Stimulated activated naive CD8-positive, alpha-beta T cell treated with anti-CD3 and anti-CD28 coated beads, Interleukin-15, amount 100 ng/mL, for 72 hours (primary cell): ENCODE data around the gene ATXN3.

Experiments
- ATAC-seq: fragments of 150-1000 bp; cut with Tn5 transposase; 2 replicates; pipeline ENCODE4 v1.10.0; 2021; ENCODE audit warnings: mild to moderate bottlenecking, moderate library complexity
- DNase-seq, 2 donors: peaks; one replicate each; pipeline ENCODE4 v3.0.0; 2021 to 2022
- H3K27ac Mint-ChIP-seq, 2 donors: one replicate each; pipeline ENCODE4 v1.8.0; 2022; ENCODE audit warnings: mild to moderate bottlenecking in 2 of 2, mixed read lengths in 2 of 2, moderate library complexity in 2 of 2
- H3K27me3 Mint-ChIP-seq: one replicate; pipeline ENCODE4 v1.8.0; 2022; ENCODE audit warnings: mixed read lengths
- H3K4me1 Mint-ChIP-seq: one replicate; pipeline ENCODE4 v1.8.0; 2022; ENCODE audit warnings: mild to moderate bottlenecking, mixed read lengths
- H3K4me3 Mint-ChIP-seq, 2 donors: one replicate each; pipeline ENCODE4 v1.8.0; 2022; ENCODE audit warnings: mild to moderate bottlenecking in 2 of 2, mixed read lengths in 2 of 2, moderate library complexity in 1 of 2
- H3K9me3 Mint-ChIP-seq, 2 donors: one replicate each; pipeline ENCODE4 v1.8.0; 2022; ENCODE audit warnings: mixed read lengths in 2 of 2

Gene ATXN3

DNA sequence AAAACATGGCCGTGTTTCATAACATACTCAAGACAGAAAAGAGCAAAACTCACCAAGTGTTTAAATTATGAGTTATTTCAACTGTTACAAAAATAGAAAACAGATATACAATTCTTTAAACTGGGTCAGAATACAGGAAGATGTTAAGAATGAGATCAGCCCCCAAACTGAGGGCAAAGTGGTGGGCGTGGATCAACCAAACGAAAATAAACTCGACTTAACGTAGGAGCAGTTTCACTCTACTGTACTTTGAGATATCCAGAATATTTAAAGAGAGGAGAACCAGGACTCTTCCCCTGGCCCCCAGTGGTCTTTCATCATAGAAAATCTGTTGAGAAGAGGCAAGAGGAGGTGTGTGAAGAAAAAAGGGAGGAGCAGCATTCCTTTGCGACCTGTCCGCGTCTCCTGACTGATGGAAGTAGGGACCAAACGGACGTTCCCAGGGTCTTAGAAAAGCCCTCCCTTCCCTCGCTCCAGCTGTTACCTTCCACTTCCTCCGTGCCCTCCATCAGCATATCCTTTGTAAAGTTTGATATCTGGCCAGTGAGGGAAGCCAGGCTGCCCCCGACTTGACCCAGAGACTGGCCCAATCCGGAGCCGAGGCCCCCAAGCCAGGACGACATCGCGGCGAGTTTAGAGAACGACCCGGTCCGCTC lies 67.2 kb downstream of the ATXN3 start:
- Mint-ChIP-seq H3K27ac (peak overlapping the region; percentile 98 to 99), H3K9me3 (no peaks in the 10 kb centered on the region), H3K4me3 (peak overlapping the region; percentile 84 to 96), H3K4me1 (peaks cover 41% of the 10 kb centered on the region), H3K27me3 (no peaks in the 10 kb centered on the region)
- DNase-seq (peak in 1 of 2 donors; percentile 22), ATAC-seq (peak; percentile 11)

DNA sequence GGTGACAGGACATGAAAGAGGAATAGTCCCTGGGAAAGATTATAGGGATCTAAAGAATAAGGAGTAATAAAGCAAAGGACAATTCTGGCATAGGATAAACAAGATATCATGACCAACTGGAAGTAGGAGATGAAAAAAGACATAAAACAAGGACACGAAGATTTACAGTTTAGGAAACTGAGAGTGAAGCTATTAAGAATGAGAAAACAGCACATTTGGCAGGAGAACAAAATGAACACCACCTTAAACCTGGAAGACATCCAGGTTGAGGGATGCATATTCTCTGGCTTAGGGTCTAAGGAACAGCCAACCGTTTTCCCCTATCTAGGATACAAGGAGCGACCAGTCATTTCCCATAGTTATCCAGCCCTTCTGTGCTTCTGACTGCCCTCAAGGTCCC lies 68.4 kb downstream of the ATXN3 start:
- H3K27ac Mint-ChIP-seq: peak overlapping the region in 1 of 2 donors; percentile 94
- peaks cover 51% of the 10 kb centered on the region for H3K4me1 Mint-ChIP-seq
- H3K27me3 Mint-ChIP-seq: no peaks in the 10 kb centered on the region
- ATAC-seq (no peak), DNase-seq (no peak)
- H3K4me3 Mint-ChIP-seq: peak overlapping the region; percentile 84 to 96
- H3K9me3 Mint-ChIP-seq: no peaks in the 10 kb centered on the region

DNA sequence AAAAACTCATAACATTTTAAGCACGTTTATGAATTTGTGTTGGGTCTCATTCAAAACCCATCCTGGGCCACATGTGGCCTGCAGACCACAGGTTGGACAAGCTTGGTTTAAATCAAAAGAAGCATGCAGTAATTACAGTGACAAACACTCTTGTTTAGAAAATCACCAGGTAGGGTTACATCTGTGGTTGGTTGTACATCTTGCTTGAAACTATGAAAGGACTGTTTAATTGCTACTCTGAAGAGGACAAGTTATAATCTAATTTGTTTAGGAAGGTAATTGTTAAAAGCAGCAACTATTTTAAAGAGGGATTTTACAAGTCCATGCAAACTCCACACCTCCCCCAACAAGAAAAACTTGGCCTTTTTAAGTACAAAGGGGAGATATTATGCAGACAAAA lies 70.5 kb downstream of the ATXN3 start:
- H3K4me3 Mint-ChIP-seq: no peak overlapping the region
- DNase-seq (no peak), ATAC-seq (no peak)
- no peak overlapping the region for H3K27ac Mint-ChIP-seq
- H3K9me3 Mint-ChIP-seq: no peaks in the 10 kb centered on the region
- peaks cover 51% of the 10 kb centered on the region for H3K4me1 Mint-ChIP-seq
- H3K27me3 Mint-ChIP-seq: no peaks in the 10 kb centered on the region

DNA sequence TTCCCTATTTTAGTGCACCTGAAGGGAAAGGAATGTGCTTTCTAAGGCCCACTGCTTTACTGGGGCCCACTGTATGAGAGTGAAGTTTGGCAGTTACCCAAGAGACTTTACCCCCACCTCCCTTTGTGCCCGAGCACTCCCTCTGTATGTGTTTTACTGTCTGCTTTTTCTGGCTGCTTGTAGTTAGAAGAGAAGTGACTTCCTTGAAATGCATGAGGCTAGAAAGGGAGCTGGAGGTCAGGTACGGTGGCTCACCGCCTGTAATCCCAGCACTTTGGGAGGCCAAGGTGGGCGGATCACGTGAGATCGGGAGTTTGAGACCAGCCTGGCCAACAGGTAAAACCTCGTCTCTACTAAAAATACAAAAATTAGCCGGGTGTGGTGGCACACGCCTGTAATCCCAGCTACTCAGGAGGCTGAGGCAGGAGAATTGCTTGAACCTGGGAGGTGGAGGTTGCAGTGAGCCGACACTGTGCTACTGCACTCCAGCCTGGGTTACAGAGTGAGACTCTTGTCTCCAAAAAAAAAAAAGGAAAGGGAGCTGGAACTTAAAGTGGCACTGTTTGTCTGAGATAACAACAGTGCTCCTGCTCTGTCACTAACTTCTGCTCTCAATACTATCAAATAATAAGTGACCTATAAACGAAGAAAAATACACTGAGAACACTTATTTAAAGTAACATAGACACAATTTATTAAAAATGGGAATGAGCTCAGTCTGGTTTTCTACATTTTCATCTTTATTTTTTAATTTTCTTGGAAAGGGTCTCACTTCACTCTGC lies 72.3 kb downstream of the ATXN3 start:
- peaks cover 51% of the 10 kb centered on the region for H3K4me1 Mint-ChIP-seq
- H3K27me3 Mint-ChIP-seq: no peaks in the 10 kb centered on the region
- ATAC-seq (no peak), DNase-seq (no peak)
- H3K4me3 Mint-ChIP-seq: no peak overlapping the region
- H3K9me3 Mint-ChIP-seq: no peaks in the 10 kb centered on the region
- peak overlapping the region in 1 of 2 donors; percentile 69 for H3K27ac Mint-ChIP-seq

DNA sequence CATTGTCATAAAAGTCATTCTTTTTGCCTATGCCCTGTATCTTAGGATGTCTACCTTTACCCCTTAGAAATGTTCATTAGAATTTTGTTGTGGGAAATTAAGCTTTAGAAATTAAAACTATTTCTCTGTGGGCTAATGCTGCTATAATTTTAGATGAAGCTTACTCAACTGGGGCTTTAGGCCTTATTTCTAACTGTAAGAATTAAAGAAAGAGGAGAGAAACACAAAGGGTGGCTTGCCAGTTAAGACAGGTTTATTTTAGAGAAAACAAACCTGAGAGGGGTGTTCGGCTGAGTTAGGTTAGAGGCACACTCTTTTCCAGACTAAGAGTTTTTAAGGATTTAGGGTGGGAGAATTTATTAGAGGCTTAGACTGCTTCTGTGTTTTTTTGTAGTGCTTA lies 72.9 kb downstream of the ATXN3 start:
- Mint-ChIP-seq H3K27me3 (no peaks in the 10 kb centered on the region), H3K4me3 (no peak overlapping the region), H3K27ac (peak overlapping the region in 1 of 2 donors; percentile 10), H3K4me1 (peaks cover 46% of the 10 kb centered on the region), H3K9me3 (no peaks in the 10 kb centered on the region)
- ATAC-seq (no peak), DNase-seq (no peak)

DNA sequence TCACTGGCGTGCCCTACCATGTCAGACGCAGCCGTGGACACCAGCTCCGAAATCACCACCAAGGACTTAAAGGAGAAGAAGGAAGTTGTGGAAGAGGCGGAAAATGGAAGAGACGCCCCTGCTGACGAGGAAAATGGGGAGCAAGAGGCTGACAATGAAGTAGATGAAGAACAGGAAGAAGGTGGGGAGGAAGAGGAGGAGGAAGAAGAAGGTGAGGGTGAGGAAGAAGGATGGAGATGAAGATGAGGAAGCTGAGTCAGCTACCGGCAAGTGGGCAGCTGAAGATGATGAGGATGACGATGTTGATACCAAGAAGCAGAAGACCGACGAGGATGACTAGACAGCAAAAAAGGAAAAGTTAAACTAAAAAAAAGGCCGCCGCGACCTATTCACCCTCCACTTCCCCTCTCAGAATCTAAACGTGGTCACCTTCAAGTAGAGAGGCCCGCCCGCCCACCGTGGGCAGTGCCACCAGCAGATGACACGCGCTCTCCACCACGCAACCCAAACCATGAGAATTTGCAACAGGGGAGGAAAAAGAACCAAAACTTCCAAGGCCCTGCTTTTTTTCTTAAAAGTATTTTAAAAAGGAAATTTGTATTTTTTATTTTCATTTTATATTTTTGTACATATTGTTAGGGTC lies 79.7 kb downstream of the ATXN3 start:
- DNase-seq: peak in 1 of 2 donors; percentile 12
- Mint-ChIP-seq H3K27me3 (no peaks in the 10 kb centered on the region), H3K4me1 (peaks cover 15% of the 10 kb centered on the region), H3K27ac (peak overlapping the region in 1 of 2 donors; percentile 16), H3K4me3 (peak overlapping the region in 1 of 2 donors; percentile 16), H3K9me3 (no peaks in the 10 kb centered on the region)
- ATAC-seq: no peak

DNA sequence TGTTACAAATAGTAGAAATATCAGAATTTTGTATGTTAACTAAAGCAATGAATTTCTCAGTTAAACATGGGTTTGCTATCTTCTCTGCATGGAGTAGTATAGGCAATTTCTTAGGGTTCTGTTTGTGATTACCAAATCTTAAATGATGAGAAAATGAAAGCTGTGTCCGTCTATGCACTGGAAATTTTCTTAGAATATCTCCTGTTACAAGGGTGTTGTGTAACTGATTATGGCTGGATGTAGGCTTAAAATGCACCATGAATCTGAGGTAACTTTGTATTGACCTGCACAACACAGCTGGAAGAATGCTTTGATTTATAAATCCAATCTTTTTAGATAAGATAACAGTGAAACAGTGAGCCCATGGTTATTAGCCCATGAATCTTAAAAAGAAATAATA lies 84.3 kb downstream of the ATXN3 start:
- peaks cover 8% of the 10 kb centered on the region for H3K4me1 Mint-ChIP-seq
- no peaks in the 10 kb centered on the region for H3K27me3 Mint-ChIP-seq
- ATAC-seq (no peak), DNase-seq (no peak)
- H3K27ac Mint-ChIP-seq: no peak overlapping the region
- H3K4me3 Mint-ChIP-seq: no peak overlapping the region
- H3K9me3 Mint-ChIP-seq: no peaks in the 10 kb centered on the region

DNA sequence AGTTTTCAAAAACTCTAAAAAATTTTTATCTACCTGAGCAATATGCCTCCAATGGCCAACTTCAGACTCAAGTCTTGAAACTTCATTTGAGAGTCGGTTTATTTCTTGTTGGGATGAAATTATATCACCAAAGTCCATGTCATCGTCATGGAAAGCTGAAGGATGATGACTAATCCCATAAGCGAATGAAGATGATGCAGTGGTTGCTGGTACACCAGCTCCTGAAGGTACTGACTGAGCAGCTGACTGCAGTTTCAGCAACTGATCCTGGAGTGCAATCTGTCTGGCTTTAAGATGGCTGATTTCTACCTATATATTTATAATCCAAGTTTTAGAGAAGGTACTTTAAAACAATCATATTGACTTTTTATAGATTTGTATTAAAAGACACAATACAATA lies 84.9 kb downstream of the ATXN3 start:
- no peak overlapping the region for H3K27ac Mint-ChIP-seq
- H3K9me3 Mint-ChIP-seq: no peaks in the 10 kb centered on the region
- H3K4me3 Mint-ChIP-seq: no peak overlapping the region
- no peak for ATAC-seq
- no peaks in the 10 kb centered on the region for H3K27me3 Mint-ChIP-seq
- DNase-seq: no peak
- H3K4me1 Mint-ChIP-seq: peaks cover 5% of the 10 kb centered on the region

DNA sequence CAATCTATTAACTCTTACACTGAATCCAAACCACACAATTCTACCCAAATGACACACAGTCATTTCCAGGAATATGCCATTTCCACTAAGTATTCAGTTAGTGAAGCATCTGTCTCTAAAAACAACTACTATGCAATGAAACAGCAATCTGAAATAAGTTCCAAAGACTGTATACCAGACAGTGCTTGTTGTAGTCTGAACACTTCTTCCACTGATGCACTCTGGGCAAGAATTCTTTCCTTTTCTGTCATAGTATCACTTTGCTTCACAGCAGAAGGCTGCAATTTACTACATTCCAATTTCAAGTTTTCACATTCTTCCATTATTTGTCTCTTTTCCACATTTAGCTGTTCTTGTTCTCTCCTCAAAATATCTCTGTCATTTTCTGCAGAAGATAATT lies 92.3 kb downstream of the ATXN3 start:
- no peak overlapping the region for H3K4me3 Mint-ChIP-seq
- H3K4me1 Mint-ChIP-seq: peaks cover 26% of the 10 kb centered on the region
- H3K27ac Mint-ChIP-seq: peak overlapping the region in 1 of 2 donors; percentile 15
- peak; percentile 67 for ATAC-seq
- DNase-seq: no peak
- no peaks in the 10 kb centered on the region for H3K9me3 Mint-ChIP-seq
- H3K27me3 Mint-ChIP-seq: no peaks in the 10 kb centered on the region

DNA sequence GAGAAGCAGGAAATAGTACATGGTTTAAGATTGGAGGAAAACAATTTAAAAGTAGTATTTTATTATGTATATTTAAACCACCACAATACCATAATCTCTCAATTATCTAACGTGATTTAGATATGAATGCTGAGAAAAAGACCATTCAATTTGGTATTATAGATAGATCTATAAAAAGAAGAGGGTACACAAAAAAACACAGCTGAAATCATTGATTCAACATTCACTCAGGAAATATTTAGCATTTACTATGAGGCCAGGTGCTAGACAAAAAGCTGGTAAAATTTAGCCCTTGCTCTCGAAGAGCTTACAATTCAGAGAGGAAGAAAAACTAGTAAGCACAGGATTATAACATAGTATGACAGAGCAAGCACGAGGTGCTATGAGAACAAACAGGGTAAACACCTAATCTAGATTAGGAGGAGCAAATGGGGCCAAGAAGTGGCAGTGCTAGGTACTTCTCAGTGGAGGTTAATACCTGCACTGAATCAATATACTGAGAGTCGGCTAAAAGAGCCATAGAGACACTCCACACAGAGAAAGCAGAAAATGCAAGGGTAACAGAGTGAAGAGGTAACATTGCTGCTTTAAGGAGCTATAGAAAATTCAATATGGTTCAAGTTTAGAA lies 94.1 kb downstream of the ATXN3 start:
- H3K27ac Mint-ChIP-seq: peak overlapping the region in 1 of 2 donors; percentile 76
- no peak overlapping the region for H3K4me3 Mint-ChIP-seq
- DNase-seq (no peak), ATAC-seq (no peak)
- no peaks in the 10 kb centered on the region for H3K9me3 Mint-ChIP-seq
- H3K27me3 Mint-ChIP-seq: no peaks in the 10 kb centered on the region
- peaks cover 32% of the 10 kb centered on the region for H3K4me1 Mint-ChIP-seq

DNA sequence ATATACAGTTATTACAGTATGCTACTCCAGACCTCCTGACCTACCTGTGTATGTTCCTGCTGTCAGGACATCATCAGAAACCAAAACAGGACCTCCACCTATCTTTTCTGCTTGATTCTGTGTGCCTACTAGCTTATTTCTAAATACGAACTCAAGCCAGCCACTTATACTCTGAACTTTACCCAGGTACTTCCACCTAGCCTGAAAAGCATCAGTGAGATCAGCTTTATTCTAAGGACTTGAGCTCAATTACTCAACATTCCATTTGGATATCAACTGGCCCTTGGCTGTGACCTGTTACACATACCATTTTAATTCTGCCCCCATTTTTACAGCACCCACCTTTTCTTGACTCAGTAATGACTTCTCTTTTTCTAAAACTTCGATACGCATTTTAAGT lies 95.7 kb downstream of the ATXN3 start:
- no peak for ATAC-seq
- DNase-seq: no peak
- Mint-ChIP-seq H3K27ac (no peak overlapping the region), H3K27me3 (no peaks in the 10 kb centered on the region), H3K4me1 (peaks cover 38% of the 10 kb centered on the region), H3K4me3 (no peak overlapping the region), H3K9me3 (no peaks in the 10 kb centered on the region)

DNA sequence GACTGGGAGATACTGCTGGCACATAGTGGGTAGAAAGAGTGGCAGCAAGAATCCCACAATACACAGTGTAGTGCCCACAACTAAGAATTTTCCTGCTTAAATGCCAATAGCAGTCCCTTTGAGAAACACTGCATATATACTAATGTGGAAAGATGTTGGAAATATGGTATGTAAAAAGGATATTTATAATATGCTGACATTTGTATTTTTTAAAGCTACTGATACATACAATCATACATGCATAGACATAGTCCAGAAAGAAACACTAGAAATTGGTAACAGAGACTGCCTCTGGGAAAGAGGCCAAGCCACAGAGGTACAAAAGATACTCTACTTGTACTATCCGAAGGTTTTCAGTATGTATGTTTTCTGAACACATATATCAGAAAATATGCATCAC lies 96.8 kb downstream of the ATXN3 start:
- Mint-ChIP-seq H3K27ac (no peak overlapping the region), H3K4me1 (peaks cover 48% of the 10 kb centered on the region), H3K9me3 (no peaks in the 10 kb centered on the region), H3K27me3 (no peaks in the 10 kb centered on the region), H3K4me3 (no peak overlapping the region)
- DNase-seq (no peak), ATAC-seq (no peak)
